ENCODE results near the gene MKKS.

GRCh38 chr20:10466855-10467254, 32.8 kb upstream of the MKKS start:
- TF ChIP-seq CTCF (conservative IDR thresholded peaks at IDR 0.05; ENCODE audit: low read length) (no peak), EZH2phosphoT487 (IDR thresholded peaks at IDR 0.05; ENCODE audit: borderline replicate concordance) (no peak)
